GM12872 (cell line): ENCODE measurements around the gene RASIP1.
A peak's percentile ranks its signal among the peaks of the same experiment; 100 is the strongest.

Experiments
- TF ChIP-seq, protein P1 (sequence below): IDR thresholded peaks from 3 replicates; pipeline ENCODE4 v1.5.1; 2011; ENCODE audit warnings: low read depth, mild to moderate bottlenecking, low read length, moderate library complexity; ENCODE audit not compliant: insufficient read depth

RASIP1 gene

DNA sequence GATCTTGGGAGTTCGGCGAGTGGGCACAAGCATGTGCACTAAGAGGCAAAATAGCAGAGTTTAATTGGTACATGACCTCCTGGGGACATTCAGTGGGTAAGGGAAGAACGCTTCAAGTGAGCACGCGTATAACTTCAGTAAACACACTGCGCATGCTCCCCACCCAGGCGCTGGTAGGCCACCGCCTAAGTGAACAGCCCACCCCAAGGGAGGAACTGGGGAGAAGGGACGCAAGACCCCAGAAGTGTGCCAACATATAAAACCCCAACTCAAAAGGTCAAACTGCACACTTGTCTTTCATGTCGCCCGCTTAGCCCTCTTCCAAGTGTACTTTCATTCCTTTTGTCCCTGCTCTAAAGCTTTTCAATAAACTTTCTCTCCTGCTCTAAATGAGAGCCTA is 57.1 kb downstream of the RASIP1 start:
- TF ChIP-seq, protein P1, sequence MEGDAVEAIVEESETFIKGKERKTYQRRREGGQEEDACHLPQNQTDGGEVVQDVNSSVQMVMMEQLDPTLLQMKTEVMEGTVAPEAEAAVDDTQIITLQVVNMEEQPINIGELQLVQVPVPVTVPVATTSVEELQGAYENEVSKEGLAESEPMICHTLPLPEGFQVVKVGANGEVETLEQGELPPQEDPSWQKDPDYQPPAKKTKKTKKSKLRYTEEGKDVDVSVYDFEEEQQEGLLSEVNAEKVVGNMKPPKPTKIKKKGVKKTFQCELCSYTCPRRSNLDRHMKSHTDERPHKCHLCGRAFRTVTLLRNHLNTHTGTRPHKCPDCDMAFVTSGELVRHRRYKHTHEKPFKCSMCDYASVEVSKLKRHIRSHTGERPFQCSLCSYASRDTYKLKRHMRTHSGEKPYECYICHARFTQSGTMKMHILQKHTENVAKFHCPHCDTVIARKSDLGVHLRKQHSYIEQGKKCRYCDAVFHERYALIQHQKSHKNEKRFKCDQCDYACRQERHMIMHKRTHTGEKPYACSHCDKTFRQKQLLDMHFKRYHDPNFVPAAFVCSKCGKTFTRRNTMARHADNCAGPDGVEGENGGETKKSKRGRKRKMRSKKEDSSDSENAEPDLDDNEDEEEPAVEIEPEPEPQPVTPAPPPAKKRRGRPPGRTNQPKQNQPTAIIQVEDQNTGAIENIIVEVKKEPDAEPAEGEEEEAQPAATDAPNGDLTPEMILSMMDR = no peak

DNA sequence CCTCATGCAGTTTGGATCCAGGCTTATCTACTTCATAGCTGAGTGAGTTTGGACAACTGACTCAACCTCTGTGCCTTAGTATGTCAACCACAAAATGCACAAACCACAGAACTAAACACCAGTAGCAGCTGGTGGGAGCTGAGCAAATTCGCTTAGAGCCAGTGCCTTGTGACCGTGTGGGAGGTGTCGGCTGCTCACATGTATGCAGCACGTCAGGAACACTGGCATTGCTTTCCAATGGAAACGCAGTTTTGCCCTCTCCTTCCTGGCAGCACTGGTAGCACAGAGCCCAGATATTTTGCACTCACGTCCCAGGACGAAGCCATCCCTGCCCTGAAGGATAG is 59.3 kb downstream of the RASIP1 start:
- TF ChIP-seq, protein P1 = no peak

DNA sequence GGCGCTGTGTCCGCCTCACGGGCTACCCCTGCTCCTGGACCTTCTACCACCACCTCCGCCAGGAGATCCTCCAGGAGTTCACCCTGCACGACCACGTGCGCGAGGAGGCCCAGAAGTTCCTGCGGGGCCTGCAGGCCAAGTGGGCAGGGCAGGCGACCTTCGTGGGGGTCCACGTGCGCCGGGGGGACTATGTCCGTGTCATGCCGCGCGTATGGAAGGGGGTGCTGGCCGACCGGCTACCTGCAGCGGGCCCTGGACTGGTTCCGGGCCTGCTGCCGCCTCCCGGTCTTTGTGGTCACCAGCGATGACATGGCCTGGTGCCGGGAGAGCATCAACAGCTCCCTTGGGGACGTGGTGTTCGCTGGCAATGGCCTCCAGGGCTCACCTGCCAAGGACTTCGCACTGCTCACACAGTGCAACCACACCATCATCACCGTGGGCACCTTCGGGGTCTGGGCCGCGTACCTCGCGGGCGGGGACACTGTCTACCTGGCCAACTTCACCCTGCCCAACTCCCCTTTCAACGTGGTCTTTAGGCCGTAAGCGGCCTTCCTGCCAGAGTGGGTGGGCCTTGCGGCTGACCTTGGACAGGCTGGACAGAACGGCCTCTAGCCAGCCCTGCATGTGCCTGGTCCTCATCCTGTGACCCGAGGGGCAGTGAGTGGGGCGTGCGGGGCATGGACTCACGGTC is 59.8 kb downstream of the RASIP1 start:
- TF ChIP-seq, protein P1 = no peak

DNA sequence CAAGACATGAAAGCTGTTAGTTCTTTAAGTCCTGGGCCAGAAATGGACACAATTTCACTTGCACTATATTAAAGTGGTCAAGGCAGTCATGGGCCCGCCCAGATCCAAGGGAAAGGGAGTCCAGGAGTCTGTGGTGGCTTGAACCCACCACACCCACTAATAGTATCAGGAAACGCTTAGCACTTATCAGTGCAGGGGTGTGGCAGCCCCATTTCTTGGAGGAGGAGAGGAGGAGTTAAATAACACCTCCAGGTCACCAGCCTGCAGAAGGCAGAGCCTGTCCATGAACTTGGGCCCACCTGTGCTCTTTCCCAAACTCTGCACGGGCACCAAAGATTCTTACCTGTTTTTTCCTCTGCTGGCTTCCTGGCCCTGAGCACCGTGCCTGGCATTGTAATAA is 62.2 kb downstream of the RASIP1 start:
- TF ChIP-seq, protein P1 = no peak

DNA sequence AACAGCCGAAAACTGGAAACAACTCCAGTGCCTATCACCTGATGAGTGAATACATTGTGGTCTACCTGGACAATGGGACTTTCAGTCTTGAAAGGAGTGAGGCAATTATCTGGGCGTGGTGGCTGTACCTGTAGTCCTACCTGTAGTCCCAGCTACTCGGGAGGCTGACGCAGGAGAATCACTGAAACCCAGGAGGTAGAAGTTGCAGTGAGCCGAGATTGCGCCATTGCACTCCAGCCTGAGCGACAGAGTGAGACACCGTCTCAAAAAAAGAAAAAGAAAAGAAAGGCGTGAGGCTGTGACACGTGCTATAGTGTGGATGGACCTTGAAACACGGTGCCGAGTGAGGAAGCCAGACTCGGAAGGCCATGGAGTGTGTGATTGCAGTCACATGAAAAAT is 63.5 kb downstream of the RASIP1 start:
- TF ChIP-seq, protein P1 = no peak

DNA sequence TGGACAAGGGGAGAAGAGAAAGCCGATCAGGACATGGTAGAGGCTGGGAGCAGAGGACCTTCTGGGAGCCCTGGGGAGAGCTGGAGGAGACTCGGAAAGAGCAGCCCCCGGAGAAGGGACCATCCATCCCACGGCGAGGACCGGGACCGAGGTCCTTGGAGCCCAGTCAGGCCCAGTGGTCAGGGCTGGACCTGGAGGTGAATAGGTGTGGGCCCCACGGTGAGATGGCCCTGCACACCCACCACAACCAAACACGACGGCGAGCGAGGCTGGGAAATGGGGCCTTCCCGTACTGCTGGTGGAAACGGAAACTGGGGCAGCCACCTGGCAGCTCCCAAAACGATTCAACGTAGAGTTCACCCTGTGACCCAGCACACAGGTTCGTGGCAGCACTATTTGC is 63.9 kb downstream of the RASIP1 start:
- TF ChIP-seq, protein P1 = no peak

DNA sequence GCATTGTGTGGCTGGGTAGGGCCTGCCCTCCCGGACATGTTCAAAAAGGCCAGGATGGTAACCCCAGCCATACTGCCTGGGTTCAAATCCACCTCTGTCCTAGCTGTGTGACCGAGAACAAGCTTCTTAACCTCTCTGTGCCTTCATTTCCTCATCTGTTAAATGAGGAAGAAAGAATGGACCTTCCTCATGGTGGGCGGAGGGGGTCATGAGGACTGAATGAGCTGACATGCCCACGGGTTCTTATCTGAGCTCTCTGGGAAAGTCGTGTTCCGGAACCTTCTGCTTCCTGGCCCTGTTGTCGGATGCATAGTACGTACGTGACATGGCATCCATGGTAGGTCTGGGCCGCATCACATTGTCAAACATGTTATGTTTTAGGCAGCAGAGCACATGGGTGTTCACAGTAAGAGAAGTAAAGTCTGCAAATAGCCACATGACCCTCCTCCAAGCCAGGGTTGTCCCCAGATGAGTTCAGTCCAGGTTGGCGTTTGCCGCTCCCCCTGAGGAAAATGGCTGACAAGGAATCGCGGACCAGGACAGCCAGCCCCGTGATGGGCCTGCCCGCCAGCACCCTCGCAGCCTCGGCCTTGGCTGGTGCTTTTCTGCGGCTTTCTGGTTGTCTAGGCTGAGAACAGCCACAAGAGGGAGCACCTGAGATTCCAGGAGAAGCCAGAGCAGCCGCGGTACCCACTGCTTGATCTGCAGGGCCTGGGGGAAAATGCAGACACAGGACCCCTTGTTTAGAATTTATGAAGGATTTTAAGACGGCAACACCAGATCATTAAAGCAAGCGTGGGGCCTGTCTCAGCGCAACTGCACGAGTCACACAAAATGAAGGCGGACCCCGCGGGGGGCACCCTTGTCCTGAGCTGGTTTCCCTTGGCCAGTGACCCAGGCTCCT is 65.2 kb downstream of the RASIP1 start:
- TF ChIP-seq, protein P1 = peak; percentile 89
